Choroid plexus epithelial cell (primary cell): ENCODE data around the gene UTP14A.

Experiments
- DNase-seq: peaks from one replicate; pipeline ENCODE4 v3.0.0-alpha.2; 2010; ENCODE audit warnings: low read depth
- H3K4me3 ChIP-seq: 2 replicates; pipeline ENCODE4 v1.5.1; 2011; ENCODE audit warnings: low read depth, mild to moderate bottlenecking, control low read depth, low read length, moderate library complexity
- TF ChIP-seq, protein P1 (sequence below): conservative IDR thresholded peaks from 2 replicates; pipeline ENCODE4 v1.5.1; 2011; ENCODE audit warnings: low read depth, mild to moderate bottlenecking, control low read depth, inconsistent platforms, low read length, moderate library complexity

UTP14A gene

DNA sequence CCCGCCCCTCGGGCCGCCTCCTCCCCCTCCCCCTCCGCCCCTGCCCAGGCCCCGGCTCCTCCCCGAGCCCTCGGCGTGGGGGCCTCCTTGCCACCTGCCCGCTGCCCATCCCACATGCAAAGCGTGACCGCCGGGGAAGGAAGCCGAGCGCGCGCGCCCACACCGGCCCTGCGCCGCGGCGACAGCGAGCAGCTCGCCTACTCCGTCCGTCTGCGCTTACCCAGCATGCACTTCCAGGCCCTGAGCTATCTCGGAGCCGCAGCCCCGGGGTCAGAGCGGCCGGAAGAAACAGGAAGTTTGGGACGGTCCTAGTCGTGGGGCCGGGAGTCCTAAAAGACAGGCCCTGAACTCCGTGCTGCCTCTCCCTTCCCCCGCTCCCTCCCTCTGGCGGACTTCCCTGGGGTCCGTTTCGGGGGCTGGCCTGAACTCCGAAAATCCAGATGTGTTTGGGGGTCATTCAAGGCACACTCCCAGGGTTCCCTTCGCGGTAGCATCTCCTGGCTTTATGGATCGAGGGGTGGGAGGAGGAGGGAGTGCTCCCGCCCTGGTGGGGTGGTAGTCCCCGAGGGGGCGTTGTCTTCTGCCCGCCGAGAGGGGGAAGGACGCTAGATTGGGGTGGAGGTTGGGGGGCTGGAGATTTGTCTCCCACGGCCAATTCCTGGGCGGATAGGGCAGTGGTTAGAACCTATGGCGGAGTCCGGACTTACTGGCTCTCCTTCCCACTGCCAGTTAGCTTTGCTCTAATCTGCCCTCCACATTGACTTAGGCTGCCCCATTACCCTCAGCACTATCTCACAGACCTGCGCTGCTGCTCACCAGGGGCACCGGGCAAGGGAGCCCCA is 51.5 kb downstream of the UTP14A start:
- H3K4me3 ChIP-seq: peak overlapping the region; percentile 49
- TF ChIP-seq, protein P1, sequence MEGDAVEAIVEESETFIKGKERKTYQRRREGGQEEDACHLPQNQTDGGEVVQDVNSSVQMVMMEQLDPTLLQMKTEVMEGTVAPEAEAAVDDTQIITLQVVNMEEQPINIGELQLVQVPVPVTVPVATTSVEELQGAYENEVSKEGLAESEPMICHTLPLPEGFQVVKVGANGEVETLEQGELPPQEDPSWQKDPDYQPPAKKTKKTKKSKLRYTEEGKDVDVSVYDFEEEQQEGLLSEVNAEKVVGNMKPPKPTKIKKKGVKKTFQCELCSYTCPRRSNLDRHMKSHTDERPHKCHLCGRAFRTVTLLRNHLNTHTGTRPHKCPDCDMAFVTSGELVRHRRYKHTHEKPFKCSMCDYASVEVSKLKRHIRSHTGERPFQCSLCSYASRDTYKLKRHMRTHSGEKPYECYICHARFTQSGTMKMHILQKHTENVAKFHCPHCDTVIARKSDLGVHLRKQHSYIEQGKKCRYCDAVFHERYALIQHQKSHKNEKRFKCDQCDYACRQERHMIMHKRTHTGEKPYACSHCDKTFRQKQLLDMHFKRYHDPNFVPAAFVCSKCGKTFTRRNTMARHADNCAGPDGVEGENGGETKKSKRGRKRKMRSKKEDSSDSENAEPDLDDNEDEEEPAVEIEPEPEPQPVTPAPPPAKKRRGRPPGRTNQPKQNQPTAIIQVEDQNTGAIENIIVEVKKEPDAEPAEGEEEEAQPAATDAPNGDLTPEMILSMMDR: no peak
- peak; percentile 40 for DNase-seq

DNA sequence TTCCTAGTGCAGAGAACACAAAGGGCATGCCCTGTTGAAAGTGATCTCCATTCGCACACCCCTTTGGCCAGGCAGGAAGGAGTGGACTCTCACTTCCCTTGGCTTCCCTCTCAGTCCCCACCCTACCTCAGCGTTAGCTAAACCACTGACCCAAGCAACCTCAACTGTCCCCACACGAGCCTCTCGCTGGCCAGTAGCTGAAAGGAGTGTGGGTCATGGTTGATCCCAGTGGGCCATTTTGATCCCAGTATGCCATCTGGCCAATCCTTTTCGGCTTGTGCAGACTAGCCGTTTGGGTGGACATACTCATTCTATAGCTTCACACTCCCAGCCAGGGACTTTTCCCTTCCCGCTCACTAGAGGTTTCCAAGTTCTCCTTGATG is 52.1 kb downstream of the UTP14A start:
- DNase-seq: no peak
- TF ChIP-seq, protein P1: no peak
- no peak overlapping the region for H3K4me3 ChIP-seq

- DNase-seq: no peak
- no peak overlapping the region for H3K4me3 ChIP-seq
- TF ChIP-seq, protein P1: no peak
These were observed 53.0 kb downstream of the UTP14A start for GRCh38 chrX:129958814-129959492.

- no peak overlapping the region for H3K4me3 ChIP-seq
- peak; percentile 52 for DNase-seq
- TF ChIP-seq, protein P1: no peak
These were observed 53.5 kb downstream of the UTP14A start for GRCh38 chrX:129959493-129959832.

DNA sequence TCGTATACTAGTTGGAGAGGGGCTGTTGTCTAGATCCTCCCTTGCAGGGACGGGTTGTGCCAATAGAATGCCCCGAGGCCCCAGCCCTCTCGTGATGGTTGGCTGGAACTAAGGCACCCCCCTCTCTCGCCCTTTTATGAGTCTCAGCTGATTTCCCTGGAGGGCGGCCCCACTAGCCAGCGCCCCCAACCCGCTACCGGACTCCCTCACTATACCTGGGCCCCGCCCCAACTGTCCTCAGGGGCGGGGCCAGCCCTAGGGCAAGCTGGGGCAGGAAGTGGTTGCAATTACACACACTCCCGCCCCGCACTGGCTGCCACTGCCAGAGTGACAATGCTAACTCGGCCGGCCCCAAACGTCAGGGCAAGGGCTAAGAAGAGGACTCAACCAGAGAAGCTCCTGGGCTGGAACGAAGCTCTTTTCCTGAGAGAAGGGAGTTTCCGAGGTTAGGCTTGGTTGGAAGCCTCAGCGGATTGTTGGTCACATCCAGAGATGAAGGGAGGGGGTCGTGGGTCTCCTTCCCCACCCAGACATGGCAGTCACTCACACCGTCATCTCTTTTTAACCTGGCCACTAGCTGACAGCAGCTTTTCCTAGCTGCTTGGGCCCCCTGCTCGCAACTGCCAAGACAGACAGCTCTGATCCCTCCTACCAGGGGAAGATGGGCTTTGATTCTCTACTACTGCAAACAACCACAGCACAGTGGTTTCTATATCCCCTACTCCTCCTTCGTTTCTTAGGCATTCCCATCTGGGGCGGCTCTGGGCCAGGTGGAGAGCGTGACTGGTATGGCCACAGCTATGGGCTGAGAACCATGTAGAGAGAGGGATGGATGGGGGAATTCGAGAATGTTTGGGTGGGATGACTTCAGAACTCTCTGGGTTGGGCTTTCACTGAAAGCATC is 55.5 kb downstream of the UTP14A start:
- no peak for DNase-seq
- no peak overlapping the region for H3K4me3 ChIP-seq

DNA sequence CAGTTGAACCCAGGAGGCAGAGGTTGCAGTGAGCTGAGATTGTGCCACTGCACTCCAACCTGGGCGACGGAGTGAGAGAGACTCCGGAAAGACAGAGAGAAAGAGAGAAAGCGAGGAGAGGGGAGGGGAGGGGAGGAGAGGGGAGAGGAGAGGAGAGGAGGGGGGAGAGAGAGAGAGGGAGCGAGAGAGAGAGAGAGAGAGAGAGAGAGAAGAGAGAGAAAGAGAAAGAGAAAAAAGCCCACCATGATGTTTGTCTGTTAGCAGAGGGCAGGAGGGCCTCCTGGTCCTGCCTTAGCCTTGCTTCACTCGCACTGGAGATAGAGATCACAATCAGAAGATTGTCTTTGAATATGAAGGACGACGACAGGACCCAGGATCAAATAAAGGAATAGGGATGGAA is 57.8 kb downstream of the UTP14A start:
- TF ChIP-seq, protein P1: no peak
- no peak overlapping the region for H3K4me3 ChIP-seq
- DNase-seq: no peak

More for the DNA sequence above, 55.5 kb downstream of the UTP14A start:
- TF ChIP-seq, protein P1: no peak
